K562 (cell line): ENCODE measurements around the gene MYH7B. TPM values are rescaled to one million over a fixed set of nuclear protein-coding genes. Genes with fewer than 3 reads are reported as not detected.

ENCODE experiments used
- ATAC-seq: fragments of 200-7000 bp; cut with Tn5 transposase; 3 replicates; pipeline ENCODE4 v1.9.1; 2020; ENCODE audit warnings: moderate library complexity
- BruUV-seq: library from RNA; stranded (reverse); fragments of 400-500 nt; replicated peaks from 2 replicates; lab custom pipeline; 2021; lab: Mats Ljungman, UMichigan
- CTCF ChIA-PET: fragments of 300-600 bp; formaldehyde crosslinking; extraction: SDS; loops from one replicate; lab custom pipeline; 2021; ENCODE audit warnings: low intra/inter-chr PET ratio; lab: Yijun Ruan, JAX
- POLR2A ChIA-PET: fragments of 300-600, 350-650 bp; sonication (Branson Sonifier 250); formaldehyde crosslinking; extraction: SDS; loops from one replicate; lab custom pipeline; 2021; ENCODE audit warnings: antibody characterized with exemption, inconsistent platforms; lab: Yijun Ruan, JAX
- DNase-seq, 4 experiments: peaks; one replicate each; pipeline versions ENCODE4 v3.0.0 to v3.0.0-alpha.2; 2011 to 2018; ENCODE audit warnings: low spot score in 3 of 4, mixed read lengths in 3 of 4; ENCODE audit errors: extremely low read depth in 1 of 4
- FAIRE-seq: peaks from 2 replicates; lab custom pipeline; 2011; peaks lifted over from hg19 to GRCh38; lab: Jason Lieb, UNC
- H2AFZ ChIP-seq: 2 replicates; pipeline ENCODE4 v1.6.0; 2011; ENCODE audit warnings: low read depth, low read length, control low read depth, inconsistent platforms
- H3K27ac ChIP-seq: fragments of 200-600 bp; 3 replicates; pipeline ENCODE4 v1.8.0; 2011; ENCODE audit warnings: low read depth, mild to moderate bottlenecking, control low read depth, inconsistent platforms, low read length, moderate library complexity, mixed read lengths; ENCODE audit errors: extremely low read depth
- H3K27me3 ChIP-seq, 2 experiments: fragments of 300-600 bp in 1 of 2; 2 replicates in 1 of 2; 3 replicates in 1 of 2; pipeline versions ENCODE4 v1.6.0 to v1.8.0; 2011; ENCODE audit warnings: inconsistent platforms in 2 of 2, low read length in 2 of 2, mild to moderate bottlenecking in 1 of 2, mixed read lengths in 1 of 2, moderate library complexity in 1 of 2; ENCODE audit not compliant: control insufficient read depth in 2 of 2, insufficient read depth in 2 of 2
- H3K36me3 ChIP-seq: fragments of 300-600 bp; 3 replicates; pipeline ENCODE4 v1.8.0; 2011; ENCODE audit warnings: mild to moderate bottlenecking, low read length, inconsistent platforms; ENCODE audit not compliant: control insufficient read depth, insufficient read depth
- H3K4me1 ChIP-seq, 2 experiments: fragments of 200-600 bp in 1 of 2; replicated peaks in 1 of 2; 2 replicates in 1 of 2; 3 replicates in 1 of 2; pipeline versions ENCODE4 v1.5.1 to v1.8.0; 2011; ENCODE audit warnings: inconsistent platforms in 2 of 2, low read length in 2 of 2, mild to moderate bottlenecking in 1 of 2, mixed read lengths in 1 of 2, moderate library complexity in 1 of 2; ENCODE audit not compliant: control insufficient read depth in 2 of 2, insufficient read depth in 2 of 2
- H3K4me2 ChIP-seq: 2 replicates; pipeline ENCODE4 v1.6.1; 2011; ENCODE audit warnings: low read length, control low read depth, inconsistent platforms, mixed read lengths; ENCODE audit not compliant: insufficient read depth
- H3K4me3 ChIP-seq: fragments of 200-600 bp; sonication (generic), shearing (Covaris generic); 2 replicates; pipeline ENCODE4 v1.5.1; 2016; ENCODE audit warnings: control low read depth, inconsistent platforms
- H3K79me2 ChIP-seq: fragments of 200-600 bp; 3 replicates; pipeline ENCODE4 v1.8.0; 2011; ENCODE audit warnings: low read length, inconsistent platforms; ENCODE audit not compliant: control insufficient read depth, insufficient read depth
- H3K9ac ChIP-seq, 2 experiments: 2 replicates each; pipeline versions ENCODE4 v1.6.0 to v1.6.1; 2011; ENCODE audit warnings: low read depth in 2 of 2, low read length in 2 of 2, control low read depth in 1 of 2, inconsistent platforms in 1 of 2, mild to moderate bottlenecking in 1 of 2, mixed read lengths in 1 of 2; ENCODE audit not compliant: insufficient read depth in 1 of 2
- H3K9me1 ChIP-seq: one replicate; pipeline ENCODE4 v1.6.0; 2011; ENCODE audit warnings: inconsistent platforms, mild to moderate bottlenecking, low read length, moderate library complexity; ENCODE audit not compliant: control insufficient read depth, insufficient read depth
- H3K9me3 ChIP-seq: replicated peaks from 2 replicates; pipeline ENCODE4 v1.5.1; 2011; ENCODE audit warnings: low read depth, low read length, inconsistent platforms; ENCODE audit not compliant: control insufficient read depth, insufficient read depth
- H4K20me1 ChIP-seq: replicated peaks from 2 replicates; pipeline ENCODE4 v1.6.1; 2011; ENCODE audit warnings: low read length, inconsistent platforms, mixed read lengths; ENCODE audit not compliant: control insufficient read depth, insufficient read depth
- ARID4B ChIP-seq: sonication (generic); formaldehyde crosslinking; IDR thresholded peaks from 2 replicates; pipeline ENCODE4 v1.8.0; 2022; ENCODE audit warnings: mild to moderate bottlenecking, missing genetic modification reagents
- CEBPZ ChIP-seq: fragments of 150-350 bp; IDR thresholded peaks from 2 replicates; pipeline ENCODE4 v1.6.1; 2014; ENCODE audit warnings: low read depth, mild to moderate bottlenecking, low read length, borderline replicate concordance
- GTF2E2 ChIP-seq: fragments of 200-800 bp; sonication (Bioruptor generic); IDR thresholded peaks from 2 replicates; pipeline ENCODE4 v1.6.1; 2016; ENCODE audit warnings: missing genetic modification characterization, missing compliant biosample characterization
- MCM2 ChIP-seq: fragments of 450-650 bp; IDR thresholded peaks from 2 replicates; pipeline ENCODE4 v1.6.1; 2017; ENCODE audit warnings: low read depth, mild to moderate bottlenecking
- NCOA1 ChIP-seq: fragments of 450-650 bp; IDR thresholded peaks from 2 replicates; pipeline ENCODE4 v1.6.1; 2016; ENCODE audit warnings: low read depth
- NFE2L1 ChIP-seq: fragments of 450-650 bp; IDR thresholded peaks from 2 replicates; pipeline ENCODE4 v1.6.1; 2016; ENCODE audit warnings: missing genetic modification characterization, low read depth, mild to moderate bottlenecking, missing compliant biosample characterization, moderate library complexity, borderline replicate concordance
- SFPQ ChIP-seq: fragments of 200-400 bp; formaldehyde crosslinking; IDR thresholded peaks from 2 replicates; pipeline ENCODE4 v1.6.1; 2017; ENCODE audit warnings: mild to moderate bottlenecking, low read depth, low read length, moderate library complexity
- SMARCA4 ChIP-seq: fragments of 450-650 bp; IDR thresholded peaks from 2 replicates; pipeline ENCODE4 v1.6.1; 2016
- SRSF3 ChIP-seq: fragments of 200-400 bp; formaldehyde crosslinking; IDR thresholded peaks from 2 replicates; pipeline ENCODE4 v1.6.1; 2016; ENCODE audit warnings: mild to moderate bottlenecking, low read length, moderate library complexity; ENCODE audit not compliant: insufficient read depth
- ZBTB1 ChIP-seq: sonication (generic); formaldehyde crosslinking; IDR thresholded peaks from 2 replicates; pipeline ENCODE4 v1.8.1; 2023; ENCODE audit warnings: missing genetic modification reagents, low read depth, mild to moderate bottlenecking, borderline replicate concordance
- ZC3H11A ChIP-seq: IDR thresholded peaks from 2 replicates; pipeline ENCODE4 v1.6.1; 2012; ENCODE audit warnings: low read depth, low read length, improper control_type of control experiment
- ZEB2 ChIP-seq: fragments of 450-650 bp; IDR thresholded peaks from 2 replicates; pipeline ENCODE4 v1.6.1; 2016
- ZNF146 ChIP-seq: IDR thresholded peaks from one replicate; pipeline ENCODE4 v1.6.1; 2018; ENCODE audit warnings: missing compliant biosample characterization; ENCODE audit not compliant: unreplicated experiment
- ZNF436 ChIP-seq: fragments of 250-450, 450-650 bp; sonication (Bioruptor Pico); formaldehyde crosslinking; IDR thresholded peaks from 2 replicates; pipeline ENCODE4 v1.7.0; 2020; ENCODE audit warnings: mild to moderate bottlenecking
- WGBS: fragments of 100-300 bp; shearing (Covaris generic); methylation state at CpG from one replicate; pipeline ENCODE4 v1.1.6; 2016; ENCODE audit warnings: low coverage, mixed read lengths; ENCODE audit not compliant: insufficient coverage; ENCODE audit errors: missing lambda C conversion rate; 5-methylcytosine and 5-hydroxymethylcytosine counted together
- in situ Hi-C: fragments of 300-500 bp; cut with MboI; formaldehyde crosslinking; loops from 4 replicates; pipeline ENCODE4 v1.15.0; 2018; ENCODE audit warnings: inconsistent platforms, mixed read lengths
- intact Hi-C: fragments of 100-400 bp; cut with micrococcal nuclease; formaldehyde crosslinking; loops from 2 replicates; pipeline ENCODE4 v1.14.2; 2022
- polyA plus RNA-seq, 8 experiments: library from polyadenylated mRNA; depleted of rRNA in 4 of 8; stranded (reverse) in 5 of 8; unstranded in 3 of 8; fragments of >200 nt; fragmentation: Nextera tagmentation in 2 of 8; fragmentation: Illumina TruSeq in 1 of 8; extraction: Ambion mirVana in 2 of 8; extraction: Trizol in 1 of 8; gene quantifications; 2 replicates each; pipeline versions ENCODE4 v1.2.1 to v1.2.3, GENCODE V29; 2011 to 2014; ENCODE audit warnings: inconsistent platforms in 1 of 8, missing spikeins in 1 of 8
- total RNA-seq, 7 experiments: library from RNA; depleted of rRNA in 6 of 7; stranded (reverse); fragments of >200 nt in 6 of 7; fragmentation: Illumina TruSeq in 2 of 7; extraction: Trizol in 2 of 7; gene quantifications; 2 replicates each; pipeline versions ENCODE4 v1.2.1 to v1.2.3, GENCODE V29; 2011 to 2021; ENCODE audit warnings: low replicate concordance in 1 of 7

The MYH7B gene
- total and polyA plus RNA-seq, 9 of the 15 experiments (the other 6 are each of a cell fraction or from before 2014, with no cell fraction given): 0.07 to 0.34 (median 0.13) TPM; not detected in 3

- H2AFZ ChIP-seq: no peak overlapping the region
- no peaks in the 10 kb centered on the region for H3K9me1 ChIP-seq
- DNase-seq: no peak
- TF ChIP-seq ZEB2 (no peak), CEBPZ (no peak), GTF2E2 (tag) (no peak), SMARCA4 (no peak), ZC3H11A (no peak), NFE2L1 (no peak), ZBTB1 (CRISPR knock-in tag) (no peak), SFPQ (no peak), SRSF3 (no peak), NCOA1 (no peak), ZNF436 (CRISPR knock-in tag) (no peak), MCM2 (no peak), ARID4B (CRISPR knock-in tag) (no peak), ZNF146 (CRISPR knock-in tag) (no peak)
- TF ChIP-seq, all 486 proteins: peak for 0
- 96% methylated on average over 9 of the region's 9 CpGs for WGBS
- Histone ChIP-seq H4K20me1 (no peaks in the 10 kb centered on the region), H3K27me3 (no peaks in the 10 kb centered on the region), H3K4me3 (no peak overlapping the region), H3K9me3 (no peaks in the 10 kb centered on the region), H3K9ac (no peak overlapping the region), H3K27ac (no peak overlapping the region), H3K36me3 (peaks cover 85% of the 10 kb centered on the region), H3K4me2 (no peak overlapping the region), H3K79me2 (no peaks in the 10 kb centered on the region), H3K4me1 (no peaks in the 10 kb centered on the region)
- intact Hi-C loops: no loop called here
- POLR2A ChIA-PET: interaction anchor here (0.6 to 3.0 kb wide), 3 partner anchors 10 to 30 kb away, joined by 3 to 14 read pairs (median 3); no protein-coding TSS in a partner anchor
- no TSS peak for BruUV-seq
- in situ Hi-C loops: no loop called here
- CTCF ChIA-PET: no interaction called here
- no peak for FAIRE-seq
- ATAC-seq: no peak
These were observed 13.4 kb upstream of the MYH7B start for GRCh38 chr20:34942301-34942700.
